ENCODE results near the gene SLFN12. TPM values are rescaled to one million over a fixed set of nuclear protein-coding genes. Genes with fewer than 3 reads are reported as not detected.

The SLFN12 gene
- total RNA-seq, 1 experiment from 2014 or later, result 12.7 TPM

GRCh38 chr17:35479271-35479670 is 47.0 kb upstream of the SLFN12 start (continued):
- no peak for TF ChIP-seq MAX (CRISPR knock-in tag; IDR thresholded peaks at IDR 0.05)

- DNase-seq (ENCODE audit: low spot score), result no peak
- H3K4me1 Mint-ChIP-seq, result no peaks in the 10 kb centered on the region
- H3K27me3 Mint-ChIP-seq (ENCODE audit: low read depth), result peaks cover 91% of the 10 kb centered on the region
- no peak for ATAC-seq
- CTCF ChIA-PET, result no interaction called here
- no peak overlapping the region for H3K4me3 Mint-ChIP-seq
- H3K9me3 Mint-ChIP-seq, result no peaks in the 10 kb centered on the region
- POLR2A ChIA-PET, result no interaction called here
- H3K27ac Mint-ChIP-seq, result no peak overlapping the region
- H3K36me3 Mint-ChIP-seq, result no peaks in the 10 kb centered on the region
- TF ChIP-seq TP53 (CRISPR knock-in tag; IDR thresholded peaks at IDR 0.05), result no peak
- no peak for TF ChIP-seq E2F5 (CRISPR knock-in tag; IDR thresholded peaks at IDR 0.05)
- TF ChIP-seq IRF2 (CRISPR knock-in tag; IDR thresholded peaks at IDR 0.05; ENCODE audit: borderline replicate concordance, low read depth), result no peak
- no peak for TF ChIP-seq ZNF396 (CRISPR knock-in tag; IDR thresholded peaks at IDR 0.05; ENCODE audit: borderline replicate concordance)
- no peak for TF ChIP-seq ARID4B (CRISPR knock-in tag; IDR thresholded peaks at IDR 0.05; ENCODE audit: borderline replicate concordance)
- no peak for TF ChIP-seq ZNF232 (CRISPR knock-in tag; IDR thresholded peaks at IDR 0.05)
- TF ChIP-seq NFYB (CRISPR knock-in tag; conservative IDR thresholded peaks at IDR 0.05; ENCODE audit: low read depth), result no peak
- no peak for TF ChIP-seq E2F1 (CRISPR knock-in tag; IDR thresholded peaks at IDR 0.05)
- TF ChIP-seq PRRX2 (CRISPR knock-in tag; IDR thresholded peaks at IDR 0.05), result no peak
- TF ChIP-seq GRHL2 (CRISPR knock-in tag; IDR thresholded peaks at IDR 0.05; ENCODE audit: insufficient replicate concordance, severe bottlenecking), result no peak
- no peak for TF ChIP-seq SMAD3 (CRISPR knock-in tag; IDR thresholded peaks at IDR 0.05; ENCODE audit: borderline replicate concordance)
- no peak for TF ChIP-seq PRDM15 (CRISPR knock-in tag; IDR thresholded peaks at IDR 0.05)
- TF ChIP-seq ZNF512 (CRISPR knock-in tag; IDR thresholded peaks at IDR 0.05; ENCODE audit: borderline replicate concordance), result no peak
Measured at GRCh38 chr17:35477248-35477647, 44.9 kb upstream of the SLFN12 start.
